ENCODE data around the gene ARHGEF37. TPM values are rescaled to one million over a fixed set of nuclear protein-coding genes. Genes with fewer than 3 reads are reported as not detected.
"Not testable (repeated sequence)": the region's sequence is repeated elsewhere in the genome, so short reads cannot be mapped to it uniquely, and the experiment has no call there.

The ARHGEF37 gene
- total RNA-seq, 4 donors from 2014 or later = 10.2 to 21.4 (median 15.3) TPM

DNA sequence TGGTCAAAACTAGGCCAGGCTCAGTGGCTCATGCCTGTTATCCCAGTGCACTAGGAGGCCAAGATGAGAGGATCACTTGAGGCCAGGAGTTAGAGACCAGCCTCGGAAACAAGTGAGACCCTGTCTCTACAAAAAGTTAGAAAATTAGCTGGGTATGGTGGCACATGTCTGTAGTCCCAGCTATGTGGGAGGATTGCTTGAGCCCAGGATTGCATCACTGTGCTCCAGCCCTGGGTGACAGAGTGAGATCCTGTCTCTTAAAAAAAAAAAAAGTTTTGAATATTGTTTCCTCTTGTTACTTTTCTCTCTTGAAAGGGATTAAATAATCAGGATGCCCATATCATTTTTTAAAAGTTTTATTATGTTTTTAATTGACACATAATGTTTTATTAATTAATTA, 7.6 kb downstream of the ARHGEF37 start:
- Histone ChIP-seq H3K9me3 (no peaks in the 10 kb centered on the region), H3K27me3 (no peaks in the 10 kb centered on the region), H3K27ac (no peak overlapping the region), H3K4me3 (no peak overlapping the region), H3K4me1 (peaks cover 0 to 21% (median 0%) of the 10 kb centered on the region in 4 donors), H3K36me3 (no peaks in the 10 kb centered on the region)
- TF ChIP-seq, protein P1, sequence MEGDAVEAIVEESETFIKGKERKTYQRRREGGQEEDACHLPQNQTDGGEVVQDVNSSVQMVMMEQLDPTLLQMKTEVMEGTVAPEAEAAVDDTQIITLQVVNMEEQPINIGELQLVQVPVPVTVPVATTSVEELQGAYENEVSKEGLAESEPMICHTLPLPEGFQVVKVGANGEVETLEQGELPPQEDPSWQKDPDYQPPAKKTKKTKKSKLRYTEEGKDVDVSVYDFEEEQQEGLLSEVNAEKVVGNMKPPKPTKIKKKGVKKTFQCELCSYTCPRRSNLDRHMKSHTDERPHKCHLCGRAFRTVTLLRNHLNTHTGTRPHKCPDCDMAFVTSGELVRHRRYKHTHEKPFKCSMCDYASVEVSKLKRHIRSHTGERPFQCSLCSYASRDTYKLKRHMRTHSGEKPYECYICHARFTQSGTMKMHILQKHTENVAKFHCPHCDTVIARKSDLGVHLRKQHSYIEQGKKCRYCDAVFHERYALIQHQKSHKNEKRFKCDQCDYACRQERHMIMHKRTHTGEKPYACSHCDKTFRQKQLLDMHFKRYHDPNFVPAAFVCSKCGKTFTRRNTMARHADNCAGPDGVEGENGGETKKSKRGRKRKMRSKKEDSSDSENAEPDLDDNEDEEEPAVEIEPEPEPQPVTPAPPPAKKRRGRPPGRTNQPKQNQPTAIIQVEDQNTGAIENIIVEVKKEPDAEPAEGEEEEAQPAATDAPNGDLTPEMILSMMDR (IDR thresholded peaks at IDR 0.05) = no peak
- no peak for DNase-seq

DNA sequence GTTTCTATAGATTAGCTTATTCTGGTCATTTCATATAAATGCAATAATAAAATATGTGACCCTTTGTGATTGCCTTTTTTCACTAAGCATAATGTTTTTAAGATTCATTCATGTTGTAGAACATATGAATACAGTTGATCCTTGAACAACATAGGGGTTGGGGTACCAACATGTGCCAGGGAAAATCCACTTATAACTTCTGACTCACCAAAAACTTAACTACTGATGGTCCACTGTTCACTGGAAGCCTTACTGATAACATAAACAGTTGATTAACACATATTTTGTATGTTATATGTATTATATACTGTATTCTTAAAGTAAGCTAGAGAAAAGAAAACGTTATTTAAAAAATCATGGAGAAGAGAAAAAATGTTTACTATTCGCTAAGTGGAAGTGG, 12.1 kb downstream of the ARHGEF37 start:
- Histone ChIP-seq H3K4me1 (peaks cover 0 to 2% (median 0%) of the 10 kb centered on the region in 4 donors), H3K27me3 (no peaks in the 10 kb centered on the region), H3K27ac (no peak overlapping the region), H3K9me3 (no peaks in the 10 kb centered on the region), H3K4me3 (no peak overlapping the region), H3K36me3 (no peaks in the 10 kb centered on the region)
- no peak for DNase-seq
- TF ChIP-seq, protein P1 (IDR thresholded peaks at IDR 0.05) = no peak
- TF ChIP-seq POLR2A (IDR thresholded peaks at IDR 0.05) = no peak

DNA sequence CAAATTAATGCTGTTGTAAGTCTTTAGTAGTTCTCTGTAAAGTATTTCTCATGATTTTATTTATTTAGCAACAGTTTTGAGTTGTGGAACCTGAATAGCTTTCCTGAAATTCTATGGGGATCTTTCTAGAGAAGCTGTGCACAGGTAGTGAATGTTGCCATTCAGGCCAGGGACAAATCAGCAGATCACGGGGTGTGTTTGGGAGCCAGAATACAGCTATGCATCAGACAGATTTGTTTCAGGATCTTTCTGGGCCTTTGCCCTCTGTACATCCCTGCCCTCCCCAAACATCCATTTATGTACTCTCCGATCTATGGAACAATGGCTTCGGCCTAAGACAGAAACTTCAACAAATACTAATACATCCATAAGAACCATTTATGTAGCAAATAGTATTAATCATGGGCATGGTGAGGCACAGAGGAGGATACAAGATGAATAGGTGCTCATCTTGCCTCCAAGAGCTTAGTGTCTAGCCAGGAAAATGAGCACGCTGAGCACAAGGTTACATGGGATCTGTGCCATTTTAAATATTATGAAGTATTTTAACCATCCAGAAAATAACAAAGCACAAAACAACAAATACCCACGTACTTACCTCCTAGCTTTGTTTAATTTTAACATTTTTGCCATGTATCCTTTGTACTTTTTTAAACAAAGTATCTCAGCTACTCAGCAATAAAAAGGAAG, 13.1 kb downstream of the ARHGEF37 start:
- peaks cover 0 to 2% (median 0%) of the 10 kb centered on the region in 4 donors for H3K4me1 ChIP-seq
- H3K27me3 ChIP-seq = no peaks in the 10 kb centered on the region
- no peak overlapping the region for H3K4me3 ChIP-seq
- H3K27ac ChIP-seq = no peak overlapping the region
- TF ChIP-seq POLR2A (IDR thresholded peaks at IDR 0.05) = no peak
- TF ChIP-seq, protein P1 (IDR thresholded peaks at IDR 0.05) = no peak
- H3K36me3 ChIP-seq = peaks cover 0 to 6% (median 0%) of the 10 kb centered on the region in 3 donors
- H3K9me3 ChIP-seq = no peaks in the 10 kb centered on the region
- no peak for DNase-seq

DNA sequence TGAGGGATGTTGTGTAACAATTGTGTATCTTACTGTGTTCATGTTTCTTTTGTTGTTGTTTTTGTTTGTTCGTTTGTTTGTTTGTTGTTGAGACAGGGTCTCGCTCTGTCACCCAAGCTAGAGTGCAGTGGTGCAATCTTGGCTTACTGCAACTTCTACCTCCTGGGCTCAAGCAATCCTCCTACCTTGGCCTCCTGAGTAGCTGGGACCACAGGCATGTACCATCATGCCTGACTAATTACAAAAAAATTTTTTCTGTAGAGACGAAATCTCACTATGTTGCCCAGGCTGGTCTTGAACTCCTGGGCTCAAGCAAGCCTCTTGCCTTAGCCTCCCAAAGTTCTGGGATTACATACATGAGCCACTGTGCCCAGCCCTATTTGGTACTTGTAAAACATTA, 13.8 kb downstream of the ARHGEF37 start:
- H3K27ac ChIP-seq, DNase-seq, H3K27me3 ChIP-seq, H3K4me1 ChIP-seq, H3K9me3 ChIP-seq, H3K4me3 ChIP-seq: not testable (repeated sequence)
- peaks cover 0 to 11% (median 0%) of the 10 kb centered on the region in 3 donors for H3K36me3 ChIP-seq

DNA sequence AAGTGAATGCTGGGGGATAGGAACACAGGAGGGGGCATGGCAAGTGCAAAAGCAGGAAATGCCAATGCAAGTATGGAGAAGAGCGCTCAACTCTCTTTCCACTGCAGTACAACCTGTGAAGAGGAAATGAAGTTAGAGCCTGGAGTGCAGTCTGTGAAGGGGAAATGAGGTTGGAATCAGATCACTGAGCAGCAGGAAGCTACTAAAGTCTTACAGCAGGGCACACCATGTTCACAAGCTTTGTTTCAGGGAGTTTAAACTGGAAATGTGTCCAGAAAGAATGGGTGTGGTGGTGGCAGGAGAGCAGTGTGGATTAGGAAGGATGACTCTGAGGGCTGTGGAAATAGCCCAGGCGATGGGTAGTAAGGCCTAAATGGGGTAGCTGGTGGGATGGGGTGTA, 15.4 kb downstream of the ARHGEF37 start:
- no peaks in the 10 kb centered on the region for H3K9me3 ChIP-seq
- peaks cover 0 to 26% (median 0%) of the 10 kb centered on the region in 3 donors for H3K36me3 ChIP-seq
- H3K4me3 ChIP-seq = no peak overlapping the region
- no peaks in the 10 kb centered on the region for H3K27me3 ChIP-seq
- TF ChIP-seq POLR2A (IDR thresholded peaks at IDR 0.05) = no peak
- TF ChIP-seq, protein P1 (IDR thresholded peaks at IDR 0.05) = no peak
- peak overlapping the region in 2 of 4 donors; percentile 33 to 51 for H3K27ac ChIP-seq
- peaks cover 0 to 2% (median 0%) of the 10 kb centered on the region in 4 donors for H3K4me1 ChIP-seq
- DNase-seq = no peak

DNA sequence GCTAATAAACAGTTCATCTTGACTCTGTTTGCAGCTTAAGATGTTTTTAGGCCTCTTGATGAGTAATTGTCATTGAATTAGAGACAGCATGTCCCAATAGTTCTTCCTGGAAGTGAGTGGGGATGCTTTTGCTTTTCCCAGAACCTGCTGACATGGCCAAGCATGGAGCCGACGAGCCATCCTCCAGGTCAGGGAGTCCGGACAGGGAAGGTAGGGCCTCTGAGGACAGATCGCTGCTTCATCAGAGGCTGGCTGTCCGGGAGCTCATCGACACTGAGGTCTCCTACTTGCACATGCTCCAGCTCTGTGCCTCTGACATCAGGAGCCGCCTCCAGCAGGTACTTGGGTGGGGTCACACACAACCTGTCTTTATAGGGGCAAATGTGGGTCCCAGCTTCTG, 16.3 kb downstream of the ARHGEF37 start:
- no peak for DNase-seq

DNA sequence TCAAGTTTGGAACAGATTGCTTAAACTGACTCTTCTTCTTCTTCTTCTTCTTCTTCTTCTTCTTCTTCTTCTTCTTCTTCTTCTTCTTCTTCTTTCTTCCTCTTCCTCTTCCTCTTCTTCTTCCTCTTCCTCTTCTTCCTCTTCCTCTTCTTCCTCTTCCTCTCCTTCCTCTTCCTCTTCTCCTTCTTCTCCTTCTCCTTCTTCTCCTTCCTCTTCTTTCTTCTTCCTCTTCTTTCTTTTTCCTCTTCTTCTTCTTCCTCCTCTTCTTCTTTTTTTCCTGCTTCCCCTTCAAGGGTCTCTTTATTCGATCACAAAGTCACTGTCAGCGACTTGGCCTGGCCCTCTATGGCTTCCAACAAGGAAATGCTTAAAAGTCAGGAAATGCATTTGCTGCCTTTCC, 16.9 kb downstream of the ARHGEF37 start:
- not testable (repeated sequence) for H3K4me1 ChIP-seq, H3K4me3 ChIP-seq

More for the DNA sequence above, 16.3 kb downstream of the ARHGEF37 start:
- no peak for TF ChIP-seq POLR2A (IDR thresholded peaks at IDR 0.05)
- TF ChIP-seq, protein P1 (IDR thresholded peaks at IDR 0.05) = no peak
- H3K9me3 ChIP-seq = no peaks in the 10 kb centered on the region
- peaks cover 0 to 26% (median 0%) of the 10 kb centered on the region in 3 donors for H3K36me3 ChIP-seq
- H3K27me3 ChIP-seq = no peaks in the 10 kb centered on the region
- peak overlapping the region in 2 of 4 donors; percentile 39 to 51 for H3K27ac ChIP-seq
- no peak overlapping the region for H3K4me3 ChIP-seq
- H3K4me1 ChIP-seq = peaks cover 0 to 2% (median 0%) of the 10 kb centered on the region in 4 donors

More for the DNA sequence above, 16.9 kb downstream of the ARHGEF37 start:
- H3K36me3 ChIP-seq = peaks cover 0 to 26% (median 0%) of the 10 kb centered on the region in 3 donors
- DNase-seq, H3K9me3 ChIP-seq, H3K27ac ChIP-seq, H3K27me3 ChIP-seq: not testable (repeated sequence)

Measured in Peyer's patch (tissue), 4 donors.